ENCODE results near the gene TIRAP. TPM values are rescaled to one million over a fixed set of nuclear protein-coding genes. Genes with fewer than 3 reads are reported as not detected.

Gene TIRAP
- polyA plus RNA-seq, 1 of the 3 experiments (the other 2 are of a cell fraction): 5.5 TPM

DNA sequence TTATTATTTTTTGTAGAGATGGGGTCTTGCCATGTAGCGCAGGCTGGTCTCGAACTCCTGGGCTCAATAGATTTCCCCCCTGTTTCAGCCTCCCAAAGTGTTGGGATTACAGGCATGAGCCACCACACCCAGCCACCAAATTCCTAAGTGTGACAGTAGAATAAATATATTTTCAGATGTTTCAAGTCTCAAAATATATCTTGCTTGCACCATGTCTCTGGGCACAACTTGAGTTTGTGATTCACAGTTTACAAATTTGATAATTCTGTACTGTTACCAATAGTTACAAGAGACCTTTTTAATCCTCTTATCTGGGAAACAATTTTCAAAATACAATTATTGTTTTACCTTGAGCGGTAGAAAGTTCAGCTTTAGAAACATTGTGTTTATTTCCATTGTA, 40.1 kb downstream of the TIRAP start:
- Histone ChIP-seq H3F3A (replicated peaks; ENCODE audit: insufficient read depth) (peaks cover 14% of the 10 kb centered on the region), H2AFZ (ENCODE audit: low read depth) (no peak overlapping the region), H3K27me3 (ENCODE audit: insufficient read depth) (no peaks in the 10 kb centered on the region), H3K9me2 (no peaks in the 10 kb centered on the region), H3K4me2 (no peak overlapping the region), H3K9me3 (no peaks in the 10 kb centered on the region), H3K4me3 (ENCODE audit: low read depth in 2 of 2, low read length in 1 of 2) (no peak overlapping the region), H3K79me2 (ENCODE audit: insufficient read depth) (peaks cover 3% of the 10 kb centered on the region; the same call in 1 of the 2 replicates), H3K27ac (ENCODE audit: low read depth in 2 of 2, low read length in 1 of 2) (no peak overlapping the region), H3K4me1 (ENCODE audit: control insufficient read depth in 1 of 2, insufficient read depth in 2 of 2, low read depth in 1 of 2, low read length in 1 of 2) (peaks cover 16 to 17% of the 10 kb centered on the region in 2 experiments; a peak in 3 of 4 replicates), H4K20me1 (ENCODE audit: insufficient read depth) (no peaks in the 10 kb centered on the region), H3K36me3 (replicated peaks in 1 of 2; ENCODE audit: control insufficient read depth in 1 of 2, insufficient read depth in 2 of 2, low read length in 1 of 2) (no peaks in the 10 kb centered on the region), H3K9ac (no peak overlapping the region)
- ChIA-PET CTCF (interaction anchor here (1.1 kb wide), 1 partner anchor 12 kb away, joined by 4 read pairs; no protein-coding TSS in a partner anchor), POLR2A (interaction anchor here (0.7 kb wide), 1 partner anchor 9 kb away, joined by 3 read pairs; no protein-coding TSS in a partner anchor)
- TF ChIP-seq CHD2 (IDR thresholded peaks at IDR 0.05; ENCODE audit: low read length, partially characterized antibody) (no peak), EP300 (IDR thresholded peaks at IDR 0.05; ENCODE audit: borderline replicate concordance in 1 of 2, low read depth in 1 of 2, low read length in 1 of 2) (no peak), FOXM1 (IDR thresholded peaks at IDR 0.05; ENCODE audit: low read depth) (no peak), FOSL2 (IDR thresholded peaks at IDR 0.05; ENCODE audit: borderline replicate concordance, low read depth) (no peak), GABPA (IDR thresholded peaks at IDR 0.05; ENCODE audit: low read depth) (no peak), RFX5 (IDR thresholded peaks at IDR 0.05; ENCODE audit: low read length) (no peak), RXRA (IDR thresholded peaks at IDR 0.05; ENCODE audit: borderline replicate concordance, low read depth) (no peak), FOXJ3 (CRISPR knock-in tag; IDR thresholded peaks at IDR 0.05) (no peak), GATA2 (CRISPR knock-in tag; IDR thresholded peaks at IDR 0.05) (no peak), SIN3A (IDR thresholded peaks at IDR 0.05; ENCODE audit: borderline replicate concordance, low read depth, low read length) (no peak), NFIC (IDR thresholded peaks at IDR 0.05; ENCODE audit: borderline replicate concordance) (no peak), NRF1 (IDR thresholded peaks at IDR 0.05; ENCODE audit: low read depth, low read length) (no peak), MEF2A (IDR thresholded peaks at IDR 0.05; ENCODE audit: borderline replicate concordance, low read depth) (no peak), SMC3 (IDR thresholded peaks at IDR 0.05; ENCODE audit: low read depth, low read length) (no peak)
- TF ChIP-seq, protein P1, sequence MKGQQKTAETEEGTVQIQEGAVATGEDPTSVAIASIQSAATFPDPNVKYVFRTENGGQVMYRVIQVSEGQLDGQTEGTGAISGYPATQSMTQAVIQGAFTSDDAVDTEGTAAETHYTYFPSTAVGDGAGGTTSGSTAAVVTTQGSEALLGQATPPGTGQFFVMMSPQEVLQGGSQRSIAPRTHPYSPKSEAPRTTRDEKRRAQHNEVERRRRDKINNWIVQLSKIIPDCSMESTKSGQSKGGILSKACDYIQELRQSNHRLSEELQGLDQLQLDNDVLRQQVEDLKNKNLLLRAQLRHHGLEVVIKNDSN (IDR thresholded peaks at IDR 0.05; ENCODE audit: borderline replicate concordance, low read depth): no peak
- TF ChIP-seq, protein P2, sequence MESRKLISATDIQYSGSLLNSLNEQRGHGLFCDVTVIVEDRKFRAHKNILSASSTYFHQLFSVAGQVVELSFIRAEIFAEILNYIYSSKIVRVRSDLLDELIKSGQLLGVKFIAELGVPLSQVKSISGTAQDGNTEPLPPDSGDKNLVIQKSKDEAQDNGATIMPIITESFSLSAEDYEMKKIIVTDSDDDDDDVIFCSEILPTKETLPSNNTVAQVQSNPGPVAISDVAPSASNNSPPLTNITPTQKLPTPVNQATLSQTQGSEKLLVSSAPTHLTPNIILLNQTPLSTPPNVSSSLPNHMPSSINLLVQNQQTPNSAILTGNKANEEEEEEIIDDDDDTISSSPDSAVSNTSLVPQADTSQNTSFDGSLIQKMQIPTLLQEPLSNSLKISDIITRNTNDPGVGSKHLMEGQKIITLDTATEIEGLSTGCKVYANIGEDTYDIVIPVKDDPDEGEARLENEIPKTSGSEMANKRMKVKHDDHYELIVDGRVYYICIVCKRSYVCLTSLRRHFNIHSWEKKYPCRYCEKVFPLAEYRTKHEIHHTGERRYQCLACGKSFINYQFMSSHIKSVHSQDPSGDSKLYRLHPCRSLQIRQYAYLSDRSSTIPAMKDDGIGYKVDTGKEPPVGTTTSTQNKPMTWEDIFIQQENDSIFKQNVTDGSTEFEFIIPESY (IDR thresholded peaks at IDR 0.05; ENCODE audit: borderline replicate concordance, low read depth): no peak
- no peak for DNase-seq
- 97% methylated on average over 3 of the region's 3 CpGs for WGBS (ENCODE audit: low lambda C conversion rate)
